Right lobe of liver (tissue), 6 donors: ENCODE measurements around the gene KLF4. TPM values are rescaled to one million over a fixed set of nuclear protein-coding genes. Genes with fewer than 3 reads are reported as not detected.

Experiments
- ATAC-seq, 4 donors: fragments of 200-7000 bp; cut with Tn5 transposase; one replicate each; pipeline ENCODE4 v1.9.1; 2020; ENCODE audit warnings: mild to moderate bottlenecking in 4 of 4, moderate library complexity in 4 of 4
- DNase-seq, 3 donors: peaks; one replicate each; pipeline ENCODE4 v3.0.0-alpha.2; 2020
- H3K27ac ChIP-seq, 3 donors: fragments of 200-600 bp; one replicate each; pipeline ENCODE4 v1.8.0; 2022
- H3K27me3 ChIP-seq, 2 donors: fragments of 200-600 bp; one replicate each; pipeline ENCODE4 v1.8.0; 2022
- H3K36me3 ChIP-seq, 4 donors: fragments of 200-600 bp; sonication (generic) in 1 of 4; one replicate each; pipeline versions ENCODE4 v1.5.1 to v1.8.0; 2017 to 2022; ENCODE audit warnings: control low read depth in 1 of 4
- H3K4me1 ChIP-seq, 4 donors: fragments of 200-600 bp; sonication (generic) in 1 of 4; one replicate each; pipeline versions ENCODE4 v1.5.1 to v1.8.0; 2017 to 2022; ENCODE audit warnings: control low read depth in 1 of 4
- H3K4me3 ChIP-seq, 3 donors: fragments of 200-600 bp; one replicate each; pipeline ENCODE4 v1.8.0; 2022
- H3K9me3 ChIP-seq, 4 donors: fragments of 200-600 bp; sonication (generic) in 1 of 4; one replicate each; pipeline versions ENCODE4 v1.5.1 to v1.8.0; 2017 to 2022; ENCODE audit warnings: control low read depth in 1 of 4
- CTCF ChIP-seq, 4 donors: fragments of 200-600 bp in 3 of 4; fragments of 450-650 bp in 1 of 4; IDR thresholded peaks; one replicate each; pipeline versions ENCODE4 v1.5.1 to v1.8.0; 2016 to 2022; ENCODE audit warnings: antibody characterized with exemption in 4 of 4, mild to moderate bottlenecking in 2 of 4
- POLR2A ChIP-seq: fragments of 450-650 bp; IDR thresholded peaks from one replicate; pipeline ENCODE4 v1.6.1; 2017; ENCODE audit warnings: antibody characterized with exemption, mild to moderate bottlenecking
- WGBS: methylation state at CpG from one replicate; pipeline ENCODE4 v1.1.6; 2018; ENCODE audit warnings: low coverage, low lambda C conversion rate; ENCODE audit not compliant: insufficient coverage; ENCODE audit errors: missing lambda C conversion rate; 5-methylcytosine and 5-hydroxymethylcytosine counted together
- intact Hi-C, 2 donors: fragments of 100-400 bp; cut with DNase I; formaldehyde crosslinking; loops; one replicate each; pipeline versions ENCODE4 v1.11.2 to v1.14.1; 2022
- long read RNA-seq: library from polyadenylated mRNA; unstranded; transcript quantifications from one replicate; pipeline ENCODE4 v2.0.0, GENCODE V29; 2019
- total RNA-seq, 6 experiments: library from RNA; depleted of rRNA in 2 of 6; stranded (reverse); fragments of >200 nt in 2 of 6; fragmentation: NEBNext Ultra II Directional in 3 of 6; extraction: Animal tissue kit (Norgen Biotek cat#: 25700) in 3 of 6; gene quantifications; one replicate each; pipeline versions ENCODE4 v1.1.0 to v1.2.4, GENCODE V29; 2016 to 2023
- donor health status: DM: no; HTN: yes; CAD: no.
- donor health status: DM: no; HTN: no; CAD: no.
- donor health status: DM: no; HTN: no; CAD: no.
- donor health status: DM: no; HTN: yes; CAD: no.
- donor health status: DM: no; HTN: yes; CAD: no.

Gene KLF4
- 10 to 100 TPM in 2 of 6 experiments, 1 to 10 TPM in 4; 1.5 to 12.4 (median 5.9) TPM for total RNA-seq
- long read RNA-seq, result 0 reads

GRCh38 chr9:107489687-107490605, at the start of gene KLF4:
Gene KLF4 (minus strand): TSS chr9:107489769. CDS start chr9:107489172, 597 bp downstream.
- WGBS, result 1% methylated on average over 35 of the region's 101 CpGs
- Histone ChIP-seq H3K4me3 (peak within 1 kb of the TSS; percentile 53 to 58 (median 55)), H3K4me1 (peaks cover 0 to 27% (median 3%) of the 10 kb centered on the region in 4 donors), H3K27me3 (peaks cover 0 to 4% of the 10 kb centered on the region in 2 donors), H3K27ac (peak within 1 kb of the TSS; percentile 60 to 78 (median 66)), H3K9me3 (no peaks in the 10 kb centered on the region), H3K36me3 (no peaks in the 10 kb centered on the region)
- TF ChIP-seq CTCF (IDR thresholded peaks at IDR 0.05) (no peak), POLR2A (peak; percentile 89)
- ATAC-seq (peak; percentile 66 to 82 (median 81)), DNase-seq (peak; percentile 83 to 89 (median 89))
- intact Hi-C loops, result loop anchor here (10.0 kb wide), 1 partner anchor 785 kb away; no protein-coding TSS in a partner anchor

- H3K27ac ChIP-seq, result no peak overlapping the region
- H3K9me3 ChIP-seq, result no peaks in the 10 kb centered on the region
- TF ChIP-seq POLR2A (no peak), CTCF (IDR thresholded peaks at IDR 0.05) (no peak)
- H3K4me3 ChIP-seq, result no peak overlapping the region
- no peaks in the 10 kb centered on the region for H3K36me3 ChIP-seq
- WGBS, result 71% methylated on average over 3 of the region's 3 CpGs
- no peaks in the 10 kb centered on the region for H3K27me3 ChIP-seq
- ATAC-seq (no peak), DNase-seq (no peak)
- intact Hi-C loops, result no loop called here
- no peaks in the 10 kb centered on the region for H3K4me1 ChIP-seq
Observed at GRCh38 chr9:107536462-107536861, 46.9 kb upstream of the KLF4 start.

GRCh38 chr9:107534510-107535078, 45.0 kb upstream of the KLF4 start:
- H3K4me1 ChIP-seq, result no peaks in the 10 kb centered on the region
- H3K27me3 ChIP-seq, result no peaks in the 10 kb centered on the region
- no peak overlapping the region for H3K4me3 ChIP-seq
- DNase-seq, result no peak
- intact Hi-C loops, result no loop called here
- H3K36me3 ChIP-seq, result no peaks in the 10 kb centered on the region
- no peak for TF ChIP-seq CTCF (IDR thresholded peaks at IDR 0.05)
- TF ChIP-seq POLR2A, result no peak
- 97% methylated on average over 13 of the region's 14 CpGs for WGBS
- H3K9me3 ChIP-seq, result no peaks in the 10 kb centered on the region
- no peak overlapping the region for H3K27ac ChIP-seq
- ATAC-seq, result no peak

GRCh38 chr9:107530679-107531078, 41.1 kb upstream of the KLF4 start:
- WGBS, result 36% methylated on average over 1 of the region's 1 CpG
- no peaks in the 10 kb centered on the region for H3K36me3 ChIP-seq
- DNase-seq, result no peak
- intact Hi-C loops, result no loop called here
- no peak for ATAC-seq
- no peaks in the 10 kb centered on the region for H3K9me3 ChIP-seq
- TF ChIP-seq CTCF (IDR thresholded peaks at IDR 0.05) (no peak), POLR2A (no peak)
- no peak overlapping the region for H3K27ac ChIP-seq
- no peaks in the 10 kb centered on the region for H3K27me3 ChIP-seq
- no peaks in the 10 kb centered on the region for H3K4me1 ChIP-seq
- no peak overlapping the region for H3K4me3 ChIP-seq
